GM19351 (cell line): ENCODE results near the gene KDM7A.
A peak's percentile ranks its signal among the peaks of the same experiment; 100 is the strongest.
"Not testable (repeated sequence)": the region's sequence is repeated elsewhere in the genome, so short reads cannot be mapped to it uniquely, and the experiment has no call there.

Experiments
- ATAC-seq: cut with Tn5 transposase; IDR thresholded peaks from one replicate; pipeline ENCODE4 v1.9.1; 2021; ENCODE audit warnings: mild to moderate bottlenecking, moderate library complexity; ENCODE audit not compliant: unreplicated experiment

Gene KDM7A

DNA sequence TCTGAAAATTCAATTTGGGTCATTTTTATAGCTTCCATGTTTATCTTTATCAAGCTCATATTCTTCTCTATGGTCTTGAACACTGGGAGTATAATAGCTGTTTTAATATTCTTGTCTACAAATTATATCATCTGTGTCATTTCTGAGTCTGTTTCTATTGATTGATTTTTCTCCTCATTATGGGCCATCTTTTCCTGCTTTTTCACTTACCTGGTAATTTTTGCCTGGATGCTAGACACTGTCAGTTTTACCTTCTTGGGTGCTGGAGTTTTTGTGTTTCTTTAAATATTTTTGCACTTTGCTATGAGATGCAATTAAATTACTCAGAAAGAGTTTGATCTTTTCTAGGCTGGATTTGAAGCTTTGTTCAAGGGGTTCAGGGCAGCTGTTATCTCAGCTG, 26.8 kb upstream of the KDM7A start:
- ATAC-seq = no peak

DNA sequence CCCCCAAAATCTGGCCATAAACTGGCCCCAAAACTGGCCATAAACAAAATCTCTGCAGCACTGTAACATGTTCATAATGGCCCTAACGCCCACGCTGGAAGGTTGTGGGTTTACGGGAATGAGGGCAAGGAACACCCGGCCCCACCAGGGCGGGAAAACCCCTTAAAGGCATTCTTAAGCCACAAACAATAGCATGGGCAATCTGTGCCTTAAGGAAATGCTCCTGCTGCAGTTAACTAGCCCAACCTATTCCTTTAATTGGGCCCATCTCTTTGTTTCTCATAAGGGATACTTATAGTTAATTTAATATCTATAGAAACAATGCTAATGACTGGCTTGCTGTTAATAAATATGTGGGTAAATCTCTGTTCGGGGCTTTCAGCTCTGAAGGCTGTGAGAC, 26.2 kb upstream of the KDM7A start:
- ATAC-seq = not testable (repeated sequence)

DNA sequence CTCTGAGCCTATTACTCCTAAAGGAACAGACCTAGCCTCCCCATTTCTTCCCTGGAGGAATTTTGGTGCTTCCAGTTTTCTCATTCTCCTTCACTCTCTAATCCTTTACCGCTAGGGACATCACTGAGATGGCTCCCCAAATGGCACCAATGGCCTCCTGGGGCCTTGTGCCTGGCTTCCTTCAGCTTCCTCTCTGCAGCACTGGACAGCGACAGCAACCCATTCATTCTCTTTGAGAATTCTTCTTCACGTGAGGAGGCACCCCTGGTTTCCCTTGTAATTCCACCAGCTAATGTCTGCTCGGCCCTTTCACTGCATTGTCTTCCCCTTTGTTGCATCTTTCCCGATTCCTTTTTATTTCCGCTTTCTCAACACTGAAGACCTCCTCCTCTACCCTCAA, 24.6 kb upstream of the KDM7A start:
- no peak for ATAC-seq

DNA sequence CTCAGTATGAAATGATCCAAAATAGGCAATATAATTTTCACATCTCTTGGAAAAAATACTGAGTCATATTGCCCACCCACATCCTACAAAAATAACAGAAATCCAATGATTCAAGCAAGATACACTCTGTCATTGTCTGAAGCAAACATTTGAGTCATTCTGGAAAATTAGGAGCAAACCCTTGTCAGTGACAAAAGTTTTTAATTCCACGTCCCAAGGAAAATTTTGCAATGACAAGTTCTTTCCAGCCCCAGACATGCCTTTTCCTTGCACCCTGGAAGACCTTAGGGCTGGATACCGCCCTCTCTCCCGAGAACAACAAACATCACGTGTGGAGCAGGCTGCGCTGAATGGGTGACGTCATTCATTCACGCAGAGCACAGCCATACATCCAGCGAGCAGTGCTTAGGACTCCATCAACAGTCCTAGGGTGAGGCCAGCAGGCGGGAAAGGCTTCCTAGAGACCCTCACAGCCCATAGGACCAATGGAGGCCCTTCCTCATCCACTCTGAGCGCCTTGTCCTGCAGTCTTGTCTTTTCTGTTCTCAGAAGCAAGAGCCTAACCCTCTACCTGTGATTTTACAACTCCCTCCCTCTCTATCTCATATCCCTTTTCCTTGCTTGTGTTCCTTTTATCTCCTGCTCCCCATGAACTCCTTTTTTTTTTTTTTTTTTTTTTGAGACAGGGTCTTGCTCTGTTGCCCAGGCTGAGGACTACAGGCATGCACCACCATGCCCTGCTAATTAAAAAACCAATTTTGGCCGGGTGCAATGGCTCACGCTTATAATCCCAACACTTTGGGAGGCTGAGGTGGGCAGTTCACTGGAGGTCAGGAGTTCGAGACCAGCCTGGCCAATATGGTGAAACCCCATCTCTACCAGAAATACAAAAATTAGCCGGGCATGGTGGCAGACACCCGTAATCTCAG, 23.5 kb upstream of the KDM7A start:
- ATAC-seq = no peak

DNA sequence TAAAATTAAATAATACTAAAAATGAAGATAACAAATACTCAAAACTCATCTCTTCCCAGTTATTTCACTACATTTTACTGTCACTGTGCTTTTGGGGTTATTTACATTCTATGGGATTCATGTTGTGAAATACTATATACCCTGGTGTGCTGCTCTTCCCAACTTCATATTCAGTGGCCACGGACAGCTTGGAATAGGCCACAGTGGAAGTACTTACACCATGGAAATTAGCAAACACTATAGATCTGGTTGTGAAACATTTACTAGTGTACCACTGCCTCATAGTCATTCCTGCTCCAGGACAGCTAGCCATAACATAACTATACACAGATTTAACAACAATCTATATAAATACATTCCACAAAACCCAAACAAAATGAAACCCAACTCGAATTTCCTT, 21.2 kb upstream of the KDM7A start:
- ATAC-seq = no peak

DNA sequence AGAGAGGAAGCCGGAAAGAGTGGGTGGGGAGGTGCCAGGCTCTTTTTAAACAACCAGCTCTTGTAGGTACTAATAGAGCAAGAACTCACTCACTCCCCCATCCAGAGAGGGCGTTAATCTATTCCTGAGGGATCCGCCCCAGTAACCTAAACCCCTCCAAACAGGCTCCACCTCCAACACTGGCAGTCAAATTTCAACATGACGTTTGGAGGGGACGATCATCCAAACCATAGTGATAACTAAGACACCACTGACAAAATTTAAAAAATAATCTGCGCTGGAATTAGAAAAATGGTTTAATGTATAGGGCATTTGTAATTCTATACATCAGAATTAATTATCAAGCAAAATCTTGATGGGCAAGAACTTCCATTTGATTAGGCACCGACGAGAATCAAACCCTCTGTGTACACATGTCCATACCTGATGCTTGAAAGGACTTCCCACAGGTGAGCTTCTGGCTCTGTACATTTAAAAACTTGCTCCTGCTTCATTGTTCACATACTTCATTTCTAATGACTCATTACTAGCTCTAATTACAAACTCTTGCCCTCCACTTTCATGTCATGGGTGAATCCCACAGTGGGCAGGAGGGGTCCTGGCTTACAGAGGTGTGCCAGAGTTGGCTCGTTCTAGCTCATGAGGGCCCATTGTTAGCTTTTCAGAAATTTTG, 20.6 kb upstream of the KDM7A start:
- no peak for ATAC-seq

DNA sequence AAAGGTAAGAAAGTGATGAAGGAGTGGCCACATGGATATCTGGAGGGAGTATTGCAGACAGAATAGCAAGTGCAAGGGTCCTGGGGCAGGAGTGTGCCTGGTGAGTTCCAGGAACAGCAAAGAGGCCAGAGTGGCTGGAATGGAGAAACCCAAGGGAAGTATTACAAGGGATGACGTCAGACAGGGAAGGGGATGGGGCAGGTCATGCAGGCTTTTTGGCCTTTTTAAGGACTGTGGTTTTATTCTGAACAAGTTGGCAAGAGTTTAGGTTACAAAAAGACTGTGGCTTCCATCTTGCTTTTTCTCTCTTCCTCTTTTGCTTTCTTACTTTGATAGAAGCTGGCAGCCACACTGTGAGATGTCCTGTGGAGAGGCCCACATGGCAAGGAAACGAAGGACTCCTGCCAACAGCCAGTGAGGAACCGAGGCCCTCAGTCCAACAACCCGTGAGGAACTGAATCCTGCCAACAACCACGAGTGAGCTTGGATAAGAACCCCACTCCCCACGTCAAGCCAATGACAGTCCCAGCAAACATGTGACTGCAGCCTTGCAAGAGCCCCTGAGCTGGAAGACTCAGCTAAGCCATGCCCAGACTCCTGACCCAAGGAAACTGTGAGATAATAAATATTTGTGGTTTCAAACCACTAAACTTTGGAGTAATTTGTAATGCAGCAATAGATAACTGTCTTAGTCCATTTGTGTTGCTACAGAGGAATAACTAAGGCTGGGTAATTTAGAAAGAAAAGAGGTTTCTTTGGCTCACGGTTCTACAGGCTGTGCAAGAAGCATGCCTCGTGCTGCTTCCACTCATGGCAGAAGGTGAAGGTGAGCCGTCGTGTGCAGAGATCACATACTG, 19.8 kb upstream of the KDM7A start:
- ATAC-seq = no peak

DNA sequence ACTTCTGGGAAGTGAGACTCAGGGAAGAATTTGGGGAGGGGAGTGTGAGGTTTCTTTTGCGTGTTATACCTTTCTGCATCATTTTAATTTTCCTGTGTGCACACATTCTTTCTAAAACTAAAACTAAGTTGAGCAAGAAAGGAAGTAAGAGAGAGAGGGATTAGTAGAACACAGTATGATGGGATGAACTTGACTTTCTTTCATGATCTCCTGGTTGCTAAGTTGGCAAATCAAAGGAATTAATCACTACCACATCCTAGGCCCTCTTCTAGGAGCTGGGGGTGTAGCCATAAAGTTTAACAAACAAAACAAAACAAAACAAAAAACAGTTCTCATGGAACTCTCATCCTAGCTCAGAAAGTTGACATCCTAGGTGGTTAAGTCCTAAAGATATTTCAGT, 19.1 kb upstream of the KDM7A start:
- ATAC-seq = no peak

DNA sequence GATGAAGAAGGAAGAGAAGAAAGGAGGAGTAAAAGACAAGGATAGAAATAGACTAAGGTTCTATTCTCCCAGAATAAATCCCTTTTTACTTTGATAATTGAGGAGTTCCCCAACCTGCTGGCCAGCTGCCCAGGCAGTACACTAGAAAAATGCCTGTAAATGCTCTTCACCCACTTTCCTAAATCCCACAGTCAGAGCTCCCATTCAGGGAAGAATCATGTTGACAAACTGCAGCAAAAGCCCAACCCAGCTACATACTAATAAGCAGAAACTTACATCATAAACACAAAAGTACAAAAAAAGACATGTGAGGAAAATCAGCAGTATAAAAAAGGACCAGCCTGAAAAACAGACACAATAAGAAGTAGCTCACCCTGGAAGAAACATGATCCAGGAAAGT, 15.8 kb upstream of the KDM7A start:
- no peak for ATAC-seq

DNA sequence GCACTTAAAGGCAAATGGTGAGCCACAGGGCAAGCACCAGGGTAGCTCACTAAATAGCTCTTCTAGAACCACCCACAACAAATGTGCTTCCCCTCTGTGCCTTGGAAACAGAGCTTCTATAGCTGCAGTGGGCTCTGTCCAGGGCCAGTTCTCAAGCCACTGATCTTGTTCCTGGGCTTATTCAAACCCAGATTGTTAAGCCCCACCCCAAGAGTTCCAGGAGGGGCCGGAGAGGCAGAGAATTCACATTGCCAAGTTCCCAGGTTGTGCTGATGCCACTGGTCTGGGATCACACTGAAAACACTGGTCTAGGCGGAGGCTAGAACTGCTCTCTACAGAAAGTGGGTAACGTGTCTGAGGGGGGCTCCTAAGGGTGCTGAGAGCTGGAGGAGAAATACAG, 15.4 kb upstream of the KDM7A start:
- no peak for ATAC-seq

DNA sequence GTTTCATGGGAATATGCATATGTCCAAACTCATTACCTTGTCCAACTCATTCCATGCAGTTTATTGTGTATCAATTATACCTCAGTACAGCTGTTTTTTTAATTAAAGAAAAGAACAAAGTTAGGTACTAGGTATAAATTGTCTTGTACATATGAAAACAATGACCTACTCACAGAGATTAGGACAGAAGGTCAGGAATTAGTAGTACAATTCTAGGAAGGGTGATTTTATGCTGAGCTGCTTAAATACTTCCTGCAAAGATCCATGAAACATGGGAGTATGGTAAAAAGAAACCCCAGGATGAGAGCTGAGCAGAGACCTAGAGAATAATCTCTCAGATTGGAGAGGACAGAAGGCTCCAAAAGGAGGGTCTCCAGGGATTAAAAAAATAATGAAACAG, 13.8 kb upstream of the KDM7A start:
- ATAC-seq = no peak

DNA sequence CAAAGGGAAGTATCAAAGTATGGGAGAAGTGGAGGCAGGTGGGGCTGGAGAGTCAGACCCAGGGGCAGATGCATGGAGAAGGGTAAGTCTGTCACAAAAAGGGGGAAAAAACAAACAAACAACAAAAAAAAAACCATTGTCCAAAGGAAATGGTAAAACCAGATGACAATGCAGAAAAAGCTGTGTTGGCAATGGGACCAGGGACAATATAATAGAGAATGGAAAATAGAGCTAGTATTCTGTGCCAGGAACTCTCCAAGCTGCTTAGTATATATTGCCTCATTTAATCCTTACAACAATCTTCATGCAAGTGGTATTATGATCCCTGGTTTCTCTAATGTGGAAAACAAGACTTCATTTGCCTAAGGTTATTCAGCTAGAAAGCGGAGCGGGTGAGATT, 13.1 kb upstream of the KDM7A start:
- ATAC-seq = no peak

DNA sequence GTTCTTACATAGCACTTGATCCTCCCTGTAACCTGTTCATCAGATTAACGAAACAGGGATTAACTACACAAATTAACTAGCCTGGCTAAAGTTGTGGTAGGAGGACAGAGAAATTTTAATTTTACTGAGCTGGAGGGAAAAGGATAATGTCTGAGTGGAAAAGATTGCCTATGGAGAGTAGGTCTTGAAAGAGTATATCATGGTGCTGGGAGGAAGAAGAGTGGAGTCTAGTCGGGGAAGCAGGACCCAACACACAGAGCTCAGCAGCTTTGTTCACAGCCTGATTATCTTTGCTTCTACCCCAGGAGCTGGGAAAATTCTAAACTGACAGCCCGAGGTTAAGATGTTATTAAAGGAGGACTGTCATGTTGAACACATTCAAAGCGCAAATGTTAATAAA, 6.1 kb upstream of the KDM7A start:
- no peak for ATAC-seq

DNA sequence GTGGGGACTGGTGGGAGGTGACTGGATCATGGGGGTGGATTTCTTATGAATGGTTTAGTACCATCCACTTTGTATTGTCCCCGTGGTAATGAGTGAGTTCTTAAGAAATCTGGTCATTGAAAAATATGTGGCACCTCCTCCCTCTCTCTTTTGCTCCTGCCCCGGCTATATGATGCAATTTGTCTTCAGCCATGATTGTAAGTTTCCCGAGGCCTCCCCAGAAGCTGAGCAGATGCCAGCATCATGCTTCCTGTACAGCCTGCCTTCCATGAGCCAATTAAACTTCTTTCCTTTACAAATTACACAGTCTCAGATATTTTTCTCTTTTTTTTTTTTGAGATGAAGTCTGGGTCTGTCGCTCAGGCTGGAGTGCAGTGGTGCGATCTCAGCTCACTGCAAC, 2.6 kb upstream of the KDM7A start:
- ATAC-seq = no peak

DNA sequence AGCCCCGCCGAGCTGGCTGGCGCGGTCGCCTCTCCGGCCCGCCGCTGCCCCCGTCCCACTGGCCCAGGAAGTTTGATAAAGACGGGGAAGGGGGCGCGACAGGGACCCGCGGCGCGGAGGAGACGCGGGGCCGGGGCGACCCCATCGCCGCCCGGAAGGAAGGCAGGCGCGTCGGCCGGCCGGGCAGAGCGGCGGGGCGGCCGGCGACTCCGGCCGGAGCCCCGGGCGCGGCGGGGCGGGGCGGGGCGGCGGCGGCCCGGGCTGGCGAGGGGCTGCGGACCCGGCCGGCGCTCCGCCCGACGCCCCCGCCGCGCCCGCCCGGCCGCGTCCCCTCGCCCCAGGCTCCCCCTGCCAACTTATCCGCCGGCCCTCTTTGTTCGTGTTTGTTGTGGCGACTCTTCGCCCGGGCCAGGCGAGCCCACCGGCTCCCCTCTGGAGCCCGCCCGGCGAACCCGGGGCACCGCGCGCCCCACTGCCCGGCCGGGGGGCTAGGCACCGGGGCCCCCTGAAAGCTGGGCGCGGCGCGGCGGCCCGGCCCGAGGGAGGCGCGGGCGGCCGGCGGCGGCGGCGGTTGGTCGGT, 571 bp downstream of the KDM7A start:
- peak; percentile 2 for ATAC-seq

DNA sequence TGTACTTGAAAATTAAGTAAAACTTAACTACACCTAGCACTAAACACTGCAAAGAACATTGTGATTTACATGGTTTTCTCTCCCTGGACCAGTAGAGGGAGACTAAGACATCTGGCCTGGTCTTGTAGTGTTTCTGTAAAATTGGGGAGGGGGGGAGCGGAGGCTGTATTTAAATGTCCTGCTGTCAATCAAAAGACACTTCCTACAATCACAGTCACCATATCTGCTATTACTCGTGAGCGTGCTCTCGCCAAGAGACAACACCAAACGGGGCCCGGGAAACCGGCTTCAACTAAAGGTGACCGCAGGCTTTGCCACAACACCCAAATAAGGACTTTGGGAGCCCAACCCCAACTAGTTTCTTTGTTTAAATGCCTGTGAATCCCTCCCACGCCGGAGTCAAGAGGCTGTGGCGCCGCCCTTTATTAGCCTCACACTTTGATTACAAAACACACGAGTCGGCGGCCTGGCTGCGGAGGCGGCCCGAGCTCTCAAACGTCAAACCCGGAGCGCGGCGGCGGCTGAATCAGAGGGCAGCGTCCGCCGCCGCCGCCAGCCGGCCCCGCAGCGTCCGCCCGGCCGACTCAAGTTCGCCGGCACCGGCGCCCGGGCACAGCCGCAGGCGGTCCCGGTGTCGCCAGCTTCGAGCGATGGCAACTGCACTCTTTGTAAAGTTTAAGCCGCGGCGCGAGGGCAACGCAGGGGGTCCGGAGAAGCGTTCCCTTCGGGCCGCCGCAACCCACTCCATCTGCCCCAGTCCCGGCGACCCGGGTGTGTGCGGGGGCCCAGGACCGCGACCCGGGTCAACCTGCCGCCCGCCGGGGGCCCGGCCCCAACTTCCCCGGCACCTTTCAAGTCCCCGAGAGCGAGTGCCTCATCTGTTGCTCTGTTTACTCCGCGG, 1.3 kb downstream of the KDM7A start:
- ATAC-seq = peak; percentile 58

DNA sequence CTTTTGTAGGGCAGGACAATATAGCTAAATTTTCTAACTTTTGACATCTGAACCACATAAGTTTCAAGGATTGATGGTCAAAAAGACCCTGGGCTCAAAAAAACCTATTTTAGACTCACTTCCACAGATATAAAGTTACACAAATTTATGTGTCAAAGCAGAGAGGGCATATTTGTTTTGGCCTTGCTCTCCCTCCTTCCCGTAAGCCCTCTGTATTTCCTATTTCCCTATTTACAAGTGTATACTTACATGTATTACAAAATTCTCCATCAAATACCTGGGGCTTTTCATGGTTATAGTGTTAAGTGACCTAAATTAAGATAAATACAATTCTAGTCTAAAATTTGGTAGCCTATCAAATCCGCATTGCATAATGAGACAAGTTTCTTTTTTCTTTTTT, 2.6 kb downstream of the KDM7A start:
- no peak for ATAC-seq

DNA sequence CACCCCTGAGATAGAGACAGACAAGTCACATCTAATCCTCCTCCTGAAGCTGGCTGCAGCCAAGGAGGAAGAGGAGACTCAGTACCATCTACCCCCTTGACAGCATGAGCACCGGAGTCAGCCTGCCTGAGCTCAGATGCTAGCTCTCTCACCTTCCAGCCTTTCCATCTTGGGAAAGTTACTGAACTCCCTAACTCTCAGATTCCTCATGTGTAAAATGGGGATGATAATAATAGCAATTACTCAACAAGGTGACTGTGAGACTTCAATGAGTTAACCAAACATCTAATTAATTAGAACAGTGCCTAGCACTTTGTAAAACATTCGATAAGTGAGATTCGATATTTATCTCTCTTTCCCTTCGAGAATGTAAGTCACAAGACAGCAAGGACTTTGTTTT, 6.4 kb downstream of the KDM7A start:
- no peak for ATAC-seq

DNA sequence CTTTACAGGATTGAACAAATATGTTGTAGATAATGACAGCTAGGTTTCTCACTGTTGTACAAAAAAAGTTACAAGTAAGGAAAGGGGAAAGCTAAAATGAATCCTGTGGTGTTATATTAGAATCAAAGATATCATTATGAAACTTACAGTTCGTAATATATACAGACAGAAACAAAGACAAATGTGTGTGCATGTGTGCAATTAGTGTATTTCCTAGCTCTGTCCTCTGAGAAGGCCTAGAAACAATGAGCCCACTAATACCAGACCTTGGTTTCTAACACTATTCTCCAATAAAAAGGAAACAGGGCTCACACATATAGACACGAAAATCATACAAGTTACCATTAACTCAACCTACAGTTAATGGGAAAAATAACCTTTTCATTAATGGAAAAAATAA, 8.0 kb downstream of the KDM7A start:
- no peak for ATAC-seq

DNA sequence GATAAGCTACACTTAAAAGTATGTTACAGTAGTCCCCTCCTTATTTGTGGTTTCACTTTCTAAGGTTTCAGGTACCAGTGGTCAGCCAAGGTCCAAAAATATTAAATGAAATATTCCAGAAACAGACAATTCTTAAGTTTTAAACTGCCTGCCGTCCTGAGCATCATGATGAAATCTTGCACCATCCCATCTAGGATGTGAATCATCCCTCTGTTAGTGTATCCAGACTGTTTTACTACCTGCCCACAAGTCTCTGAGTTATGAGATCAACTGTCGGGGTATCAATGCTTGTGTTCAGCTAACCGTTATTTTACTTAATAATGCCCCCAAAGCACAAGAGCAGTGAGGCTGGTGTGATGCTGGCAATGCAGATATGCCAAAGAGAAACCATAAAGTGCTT, 11.4 kb downstream of the KDM7A start:
- no peak for ATAC-seq
